GM12801 (cell line): ENCODE results near the gene SLC22A6.

Experiments used
- TF ChIP-seq, protein P1 (sequence below): IDR thresholded peaks from one replicate; pipeline ENCODE4 v1.5.1; 2011; ENCODE audit warnings: control low read depth; ENCODE audit not compliant: insufficient read length; ENCODE audit errors: extremely low read depth

The SLC22A6 gene

GRCh38 chr11:62961017-62961570 lies 23.7 kb downstream of the SLC22A6 start:
- TF ChIP-seq, protein P1, sequence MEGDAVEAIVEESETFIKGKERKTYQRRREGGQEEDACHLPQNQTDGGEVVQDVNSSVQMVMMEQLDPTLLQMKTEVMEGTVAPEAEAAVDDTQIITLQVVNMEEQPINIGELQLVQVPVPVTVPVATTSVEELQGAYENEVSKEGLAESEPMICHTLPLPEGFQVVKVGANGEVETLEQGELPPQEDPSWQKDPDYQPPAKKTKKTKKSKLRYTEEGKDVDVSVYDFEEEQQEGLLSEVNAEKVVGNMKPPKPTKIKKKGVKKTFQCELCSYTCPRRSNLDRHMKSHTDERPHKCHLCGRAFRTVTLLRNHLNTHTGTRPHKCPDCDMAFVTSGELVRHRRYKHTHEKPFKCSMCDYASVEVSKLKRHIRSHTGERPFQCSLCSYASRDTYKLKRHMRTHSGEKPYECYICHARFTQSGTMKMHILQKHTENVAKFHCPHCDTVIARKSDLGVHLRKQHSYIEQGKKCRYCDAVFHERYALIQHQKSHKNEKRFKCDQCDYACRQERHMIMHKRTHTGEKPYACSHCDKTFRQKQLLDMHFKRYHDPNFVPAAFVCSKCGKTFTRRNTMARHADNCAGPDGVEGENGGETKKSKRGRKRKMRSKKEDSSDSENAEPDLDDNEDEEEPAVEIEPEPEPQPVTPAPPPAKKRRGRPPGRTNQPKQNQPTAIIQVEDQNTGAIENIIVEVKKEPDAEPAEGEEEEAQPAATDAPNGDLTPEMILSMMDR = no peak

- TF ChIP-seq, protein P1 = no peak
Observed at GRCh38 chr11:62959422-62959980, 25.3 kb downstream of the SLC22A6 start.

DNA sequence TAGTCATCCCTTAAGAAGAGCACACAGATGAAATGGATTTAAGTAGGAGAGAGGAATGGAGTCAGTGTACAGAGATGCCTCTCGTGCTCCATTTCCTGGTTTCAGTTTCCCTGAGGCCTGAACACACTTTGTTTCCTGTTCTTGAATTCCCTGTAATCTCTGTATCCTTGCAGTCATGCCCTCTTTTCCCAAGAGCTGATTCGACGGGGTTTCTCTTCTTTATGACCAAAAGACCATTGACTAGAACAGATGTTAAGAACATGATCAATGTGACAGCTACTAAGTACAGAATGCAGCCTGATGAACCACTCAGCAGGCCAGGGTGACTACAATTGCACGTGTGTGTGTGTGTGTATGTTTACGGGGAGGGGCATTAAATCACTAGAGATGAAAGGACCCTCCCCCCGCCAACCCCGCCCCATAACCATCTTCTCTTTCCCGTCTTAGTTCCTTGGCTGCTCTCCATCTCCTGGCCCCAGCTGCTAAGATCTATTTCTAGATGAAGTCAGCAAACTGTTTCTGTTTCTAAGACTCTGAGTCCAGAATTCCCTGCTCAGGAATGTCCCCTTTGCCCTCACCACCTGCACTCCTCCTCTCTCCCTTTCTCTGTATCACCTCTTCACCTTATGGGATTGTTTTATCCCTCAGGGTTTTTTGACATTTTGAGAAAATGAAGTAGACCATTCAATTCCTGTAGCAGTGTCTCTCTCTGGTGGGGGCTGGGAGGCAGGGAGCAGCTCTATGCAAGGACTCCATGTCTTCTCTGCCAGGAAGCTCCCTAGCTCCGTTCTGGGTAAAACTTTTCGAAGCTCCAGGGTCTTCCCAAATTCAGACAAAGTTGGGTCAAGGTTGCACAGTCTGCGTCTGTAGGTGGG lies 26.0 kb downstream of the SLC22A6 start:
- TF ChIP-seq, protein P1 = no peak

GRCh38 chr11:62957147-62957546 lies 27.6 kb downstream of the SLC22A6 start:
- TF ChIP-seq, protein P1 = no peak

DNA sequence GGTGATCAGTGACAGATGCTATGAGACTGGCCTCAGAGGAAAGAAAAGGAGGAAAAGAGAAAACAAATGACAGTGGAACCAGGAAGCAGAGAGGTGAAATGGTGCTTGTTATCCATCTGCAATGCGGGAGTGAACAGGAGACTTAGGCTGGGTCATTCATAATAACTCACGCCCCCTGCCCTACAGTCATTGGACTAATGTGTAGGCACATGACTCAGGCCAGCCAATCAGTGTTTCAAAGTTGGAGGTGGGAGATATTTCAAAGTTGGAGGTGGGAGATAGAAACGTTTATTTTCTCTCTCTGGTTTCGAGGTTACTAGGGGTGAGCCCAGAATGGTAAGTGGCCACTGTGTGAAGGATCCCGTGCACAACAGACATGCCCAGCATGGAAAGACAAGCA lies 30.3 kb downstream of the SLC22A6 start:
- TF ChIP-seq, protein P1 = no peak

DNA sequence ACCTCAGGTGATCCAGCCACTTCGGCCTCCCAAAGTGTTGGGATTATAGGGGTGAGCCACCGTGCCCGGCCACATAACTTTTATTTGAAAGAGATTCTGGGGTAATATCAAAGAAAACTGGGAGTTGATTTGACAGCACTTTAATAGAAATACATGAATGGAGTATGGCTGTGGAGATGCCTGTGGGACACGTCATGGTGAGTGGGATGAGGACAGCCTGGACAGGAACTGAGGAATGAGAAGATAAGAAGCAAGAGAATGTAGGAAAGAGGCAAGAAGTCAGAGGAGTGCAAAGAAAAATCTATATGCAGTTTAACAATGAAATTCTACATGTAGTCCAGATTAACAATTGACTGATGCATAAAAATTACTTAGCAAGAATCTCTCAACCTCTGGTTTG lies 31.0 kb downstream of the SLC22A6 start:
- TF ChIP-seq, protein P1 = no peak

- TF ChIP-seq, protein P1 = no peak
Observed at GRCh38 chr11:62948765-62949320, 35.9 kb downstream of the SLC22A6 start.
